Ovary (tissue), 3 donors: ENCODE measurements around the gene ARL5B.
"Not testable (repeated sequence)": the region's sequence is repeated elsewhere in the genome, so short reads cannot be mapped to it uniquely, and the experiment has no call there.

ENCODE experiments used
- EP300 ChIP-seq: sonication (generic); formaldehyde crosslinking; IDR thresholded peaks from one replicate; pipeline ENCODE4 v1.6.1; 2017; ENCODE audit warnings: antibody characterized with exemption
- POLR2A ChIP-seq: fragments of 450-650 bp; IDR thresholded peaks from one replicate; pipeline ENCODE4 v1.6.1; 2017; ENCODE audit warnings: antibody characterized with exemption, mild to moderate bottlenecking, moderate library complexity
- TF ChIP-seq, protein P1 (sequence below), 3 donors: fragments of 450-650 bp in 2 of 3; fragments of 200-600 bp in 1 of 3; IDR thresholded peaks; one replicate each; pipeline versions ENCODE4 v1.5.1 to v1.8.0; 2016 to 2022; ENCODE audit warnings: antibody characterized with exemption in 3 of 3, mild to moderate bottlenecking in 1 of 3
- donor health status: DM: no; HTN: no; CAD: no.

DNA sequence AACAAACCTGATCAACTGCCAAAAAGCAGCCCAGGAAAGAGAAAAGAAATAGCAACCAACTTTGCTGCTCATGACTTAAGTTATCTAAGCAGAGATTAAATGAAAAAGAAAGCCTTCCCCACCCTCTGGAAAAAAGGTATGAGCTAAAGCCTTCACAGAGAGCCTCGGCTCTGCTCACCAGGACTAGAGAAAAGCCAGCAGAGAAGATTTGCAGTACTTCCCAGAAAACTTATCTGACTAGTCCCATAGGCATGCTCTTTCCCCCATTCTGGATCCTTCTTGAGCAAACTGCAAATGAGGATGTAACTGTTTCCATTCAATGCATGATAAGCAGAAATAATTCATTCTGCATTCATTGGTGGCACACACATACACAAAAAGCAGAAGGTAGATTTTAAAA is 35.6 kb upstream of the ARL5B start:
- TF ChIP-seq, protein P1, sequence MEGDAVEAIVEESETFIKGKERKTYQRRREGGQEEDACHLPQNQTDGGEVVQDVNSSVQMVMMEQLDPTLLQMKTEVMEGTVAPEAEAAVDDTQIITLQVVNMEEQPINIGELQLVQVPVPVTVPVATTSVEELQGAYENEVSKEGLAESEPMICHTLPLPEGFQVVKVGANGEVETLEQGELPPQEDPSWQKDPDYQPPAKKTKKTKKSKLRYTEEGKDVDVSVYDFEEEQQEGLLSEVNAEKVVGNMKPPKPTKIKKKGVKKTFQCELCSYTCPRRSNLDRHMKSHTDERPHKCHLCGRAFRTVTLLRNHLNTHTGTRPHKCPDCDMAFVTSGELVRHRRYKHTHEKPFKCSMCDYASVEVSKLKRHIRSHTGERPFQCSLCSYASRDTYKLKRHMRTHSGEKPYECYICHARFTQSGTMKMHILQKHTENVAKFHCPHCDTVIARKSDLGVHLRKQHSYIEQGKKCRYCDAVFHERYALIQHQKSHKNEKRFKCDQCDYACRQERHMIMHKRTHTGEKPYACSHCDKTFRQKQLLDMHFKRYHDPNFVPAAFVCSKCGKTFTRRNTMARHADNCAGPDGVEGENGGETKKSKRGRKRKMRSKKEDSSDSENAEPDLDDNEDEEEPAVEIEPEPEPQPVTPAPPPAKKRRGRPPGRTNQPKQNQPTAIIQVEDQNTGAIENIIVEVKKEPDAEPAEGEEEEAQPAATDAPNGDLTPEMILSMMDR (IDR thresholded peaks at IDR 0.05): not testable (repeated sequence)
- TF ChIP-seq EP300, POLR2A: not testable (repeated sequence)
